HCT116 (cell line): ENCODE measurements around the gene GDF2. TPM values are rescaled to one million over a fixed set of nuclear protein-coding genes. Genes with fewer than 3 reads are reported as not detected.

Experiments
- ATAC-seq: fragments of 200-7000 bp; cut with Tn5 transposase; 2 replicates; pipeline ENCODE4 v1.9.1; 2020; ENCODE audit warnings: mild to moderate bottlenecking, moderate library complexity
- BruUV-seq: library from RNA; stranded (reverse); fragments of 400-500 nt; replicated peaks from 2 replicates; lab custom pipeline; 2021; lab: Mats Ljungman, UMichigan
- CTCF ChIA-PET: fragments of 300-600 bp; sonication (Branson Sonifier 250); formaldehyde crosslinking; loops from one replicate; lab custom pipeline; 2021; ENCODE audit warnings: antibody characterized with exemption; lab: Charles Lee
- POLR2A ChIA-PET: fragments of 300-600, 350-600 bp; sonication (Branson Sonifier 250); formaldehyde crosslinking; loops from one replicate; lab custom pipeline; 2021; ENCODE audit warnings: antibody characterized with exemption; lab: Charles Lee
- RAD21 ChIA-PET, 2 experiments: fragments of 300-600 bp; sonication (Branson Sonifier 250); formaldehyde crosslinking; loops; one replicate each; lab custom pipeline; 2023; ENCODE audit warnings: low total read pairs in 2 of 2; ENCODE audit not compliant: uncharacterized antibody in 2 of 2, unreplicated experiment in 2 of 2, low non-redundant PET in 1 of 2; lab: Charles Lee
- DNase-seq: peaks from one replicate; pipeline ENCODE4 v3.0.0-alpha.2; 2010; ENCODE audit warnings: low read depth, low spot score
- H2AFZ ChIP-seq: fragments of 200-600 bp; shearing (Covaris generic), sonication (generic); 2 replicates; pipeline ENCODE4 v1.6.1; 2017; ENCODE audit warnings: low read depth, mixed run types, mixed read lengths, antibody characterized with exemption, low read length; ENCODE audit not compliant: poor library complexity, severe bottlenecking
- H3K27ac ChIP-seq: 2 replicates; pipeline ENCODE4 v1.5.1; 2012; ENCODE audit warnings: low read depth, low read length
- H3K27me3 ChIP-seq: fragments of 200-600 bp; sonication (generic); 2 replicates; pipeline ENCODE4 v1.6.1; 2016; ENCODE audit warnings: mixed run types, low read length, mixed read lengths; ENCODE audit not compliant: insufficient read depth
- H3K36me3 ChIP-seq, 2 experiments: fragments of 200-500 bp in 1 of 2; fragments of 200-600 bp in 1 of 2; sonication (Bioruptor generic) in 1 of 2; sonication (generic) in 1 of 2; 2 replicates each; pipeline versions ENCODE4 v1.5.1 to v1.6.1; 2014 to 2016; ENCODE audit warnings: low read length in 2 of 2, inconsistent platforms in 1 of 2, mixed read lengths in 1 of 2, mixed run types in 1 of 2; ENCODE audit not compliant: insufficient read depth in 2 of 2, control insufficient read depth in 1 of 2
- H3K4me1 ChIP-seq, 2 experiments: fragments of 200-600 bp in 1 of 2; sonication (generic) in 1 of 2; 2 replicates each; pipeline versions ENCODE4 v1.5.1 to v1.6.1; 2012 to 2017; ENCODE audit warnings: low read length in 2 of 2, inconsistent platforms in 1 of 2, mild to moderate bottlenecking in 1 of 2, mixed read lengths in 1 of 2, mixed run types in 1 of 2, moderate library complexity in 1 of 2; ENCODE audit not compliant: insufficient read depth in 2 of 2, control insufficient read depth in 1 of 2
- H3K4me2 ChIP-seq: fragments of 200-600 bp; sonication (generic); 2 replicates; pipeline ENCODE4 v1.6.1; 2017; ENCODE audit warnings: mixed run types, low read length, mixed read lengths
- H3K4me3 ChIP-seq, 2 experiments: fragments of 200-600 bp in 1 of 2; sonication (generic) in 1 of 2; replicated peaks in 1 of 2; 2 replicates each; pipeline ENCODE4 v1.5.1; 2011 to 2016; ENCODE audit warnings: low read length in 2 of 2, control low read depth in 1 of 2, low read depth in 1 of 2, mild to moderate bottlenecking in 1 of 2, mixed read lengths in 1 of 2, mixed run types in 1 of 2
- H3K79me2 ChIP-seq: fragments of 200-600 bp; sonication (generic); 2 replicates; pipeline ENCODE4 v1.6.1; 2017; ENCODE audit warnings: mild to moderate bottlenecking, mixed run types, low read length, moderate library complexity, mixed read lengths; ENCODE audit not compliant: insufficient read depth
- H3K9ac ChIP-seq: fragments of 200-600 bp; sonication (generic); 2 replicates; pipeline ENCODE4 v1.6.1; 2016; ENCODE audit warnings: low read length, mixed read lengths
- H3K9me2 ChIP-seq: fragments of 200-600 bp; sonication (generic), shearing (Covaris generic); 2 replicates; pipeline ENCODE4 v1.6.1; 2017; ENCODE audit warnings: mixed run types, mild to moderate bottlenecking, moderate library complexity; ENCODE audit not compliant: insufficient read depth
- H3K9me3 ChIP-seq, 2 experiments: fragments of 200-500 bp in 1 of 2; fragments of 200-600 bp in 1 of 2; sonication (Bioruptor generic) in 1 of 2; sonication (generic) in 1 of 2; 2 replicates each; pipeline ENCODE4 v1.6.1; 2014 to 2017; ENCODE audit warnings: low read length in 2 of 2, mixed read lengths in 2 of 2, inconsistent platforms in 1 of 2, low read depth in 1 of 2, mild to moderate bottlenecking in 1 of 2, mixed run types in 1 of 2, moderate library complexity in 1 of 2; ENCODE audit not compliant: control insufficient read depth in 1 of 2, insufficient read depth in 1 of 2
- H4K20me1 ChIP-seq: fragments of 200-600 bp; sonication (generic), shearing (Covaris generic); 2 replicates; pipeline ENCODE4 v1.6.1; 2017; ENCODE audit warnings: mixed run types, mild to moderate bottlenecking, moderate library complexity; ENCODE audit not compliant: insufficient read depth
- CEBPB ChIP-seq: IDR thresholded peaks from 2 replicates; pipeline ENCODE4 v1.6.1; 2012; ENCODE audit warnings: low read depth
- EGR1 ChIP-seq: IDR thresholded peaks from 2 replicates; pipeline ENCODE4 v1.6.1; 2012; ENCODE audit warnings: low read depth
- ELF1 ChIP-seq: IDR thresholded peaks from 2 replicates; pipeline ENCODE4 v1.6.1; 2012; ENCODE audit warnings: low read depth, borderline replicate concordance
- EZH2phosphoT487 ChIP-seq: fragments of 200-600 bp; IDR thresholded peaks from 2 replicates; pipeline ENCODE4 v1.6.1; 2018; ENCODE audit warnings: antibody characterized with exemption, borderline replicate concordance
- JUND ChIP-seq: IDR thresholded peaks from 2 replicates; pipeline ENCODE4 v1.6.1; 2012
- SIN3A ChIP-seq: IDR thresholded peaks from 2 replicates; pipeline ENCODE4 v1.6.1; 2012; ENCODE audit warnings: low read depth
- SP1 ChIP-seq: IDR thresholded peaks from 2 replicates; pipeline ENCODE4 v1.6.1; 2012; ENCODE audit warnings: low read depth
- SRF ChIP-seq: IDR thresholded peaks from 2 replicates; pipeline ENCODE4 v1.6.1; 2012; ENCODE audit warnings: low read depth
- TCF7L2 ChIP-seq: IDR thresholded peaks from 2 replicates; pipeline ENCODE4 v1.7.0; 2011; ENCODE audit warnings: borderline replicate concordance, inconsistent platforms; ENCODE audit not compliant: insufficient read depth, insufficient read length; ENCODE audit errors: extremely low read depth
- ZFX ChIP-seq: fragments of 450-650 bp; IDR thresholded peaks from 2 replicates; pipeline ENCODE4 v1.6.1; 2017
- ZNF274 ChIP-seq: fragments of 200-500 bp; sonication (Bioruptor generic); IDR thresholded peaks from 2 replicates; pipeline ENCODE4 v1.6.1; 2014; ENCODE audit warnings: mild to moderate bottlenecking, low read depth, low read length, inconsistent platforms
- intact Hi-C: fragments of 100-400 bp; cut with micrococcal nuclease; formaldehyde crosslinking; loops from 2 replicates; pipeline ENCODE4 v1.10.0; 2022
- total RNA-seq: library from RNA; stranded (reverse); gene quantifications from one replicate; pipeline ENCODE4 v1.2.1, GENCODE V29; 2021; ENCODE audit not compliant: unreplicated experiment
- TF ChIP-seq, protein P1 (sequence below): IDR thresholded peaks from 2 replicates; pipeline ENCODE4 v1.6.1; 2011; ENCODE audit warnings: mild to moderate bottlenecking, low read length, moderate library complexity; ENCODE audit not compliant: insufficient replicate concordance; ENCODE audit errors: extremely low read depth
- TF ChIP-seq, protein P2 (sequence below): IDR thresholded peaks from 2 replicates; pipeline ENCODE4 v1.6.1; 2012
- TF ChIP-seq, protein P3 (sequence below): IDR thresholded peaks from 2 replicates; pipeline ENCODE4 v1.6.1; 2012

GDF2 gene
- total RNA-seq, 1 experiment from 2014 or later: not detected

DNA sequence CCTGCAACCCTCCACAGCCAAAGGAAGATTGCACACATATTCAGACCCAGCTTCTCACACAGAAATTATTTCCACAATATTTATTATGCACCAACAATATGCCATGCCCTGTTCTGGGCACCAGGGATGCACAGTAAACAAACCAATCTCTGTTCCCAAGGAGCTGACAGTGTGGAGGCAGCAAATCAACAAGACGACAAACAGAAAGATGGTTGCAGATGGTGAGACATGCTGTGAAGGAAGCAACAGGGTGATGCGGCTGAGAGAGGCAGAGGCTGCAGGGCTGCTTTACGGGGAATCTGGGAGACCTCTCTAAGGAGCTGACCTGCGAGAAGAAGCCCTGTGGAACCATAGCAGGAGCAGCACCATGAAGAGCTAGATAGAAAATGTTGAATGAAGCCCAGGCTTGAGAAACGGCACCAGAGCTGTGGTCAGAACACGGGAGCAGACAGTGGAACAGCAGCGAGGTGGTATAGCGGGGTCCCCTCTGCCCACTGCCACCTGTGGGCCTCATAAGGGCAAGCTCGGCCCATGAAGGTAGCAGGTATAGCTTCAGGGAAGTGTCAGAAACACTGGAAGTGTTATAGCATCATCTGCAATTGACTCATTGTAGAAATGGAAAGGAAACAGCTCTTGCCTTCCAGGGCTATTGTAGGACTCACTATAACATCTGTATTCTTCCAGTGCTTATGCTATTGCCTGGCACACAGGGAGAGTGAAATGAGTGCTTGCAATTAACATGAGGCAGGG is 43.4 kb downstream of the GDF2 start:
- BruUV-seq: no TSS peak
- RAD21 ChIA-PET: no interaction called here
- H3K9me2 ChIP-seq: no peaks in the 10 kb centered on the region
- no peaks in the 10 kb centered on the region for H3K36me3 ChIP-seq
- H3K4me3 ChIP-seq: no peak overlapping the region
- no peaks in the 10 kb centered on the region for H3K27me3 ChIP-seq
- no peaks in the 10 kb centered on the region for H4K20me1 ChIP-seq
- intact Hi-C loops: no loop called here
- H2AFZ ChIP-seq: no peak overlapping the region
- H3K79me2 ChIP-seq: no peaks in the 10 kb centered on the region
- ATAC-seq (no peak), DNase-seq (no peak)
- H3K4me2 ChIP-seq: no peak overlapping the region
- CTCF ChIA-PET: interaction anchor here (1.3 kb wide), 1 partner anchor 39 kb away, joined by 3 read pairs; no protein-coding TSS in a partner anchor
- POLR2A ChIA-PET: no interaction called here
- peaks cover 0 to 18% of the 10 kb centered on the region in 2 experiments; a peak in 1 of 4 replicates for H3K4me1 ChIP-seq
- H3K9ac ChIP-seq: no peak overlapping the region
- TF ChIP-seq EZH2phosphoT487 (no peak), SP1 (no peak), ZFX (no peak), SRF (no peak), CEBPB (no peak), SIN3A (no peak), ZNF274 (no peak), ELF1 (no peak), TCF7L2 (no peak), JUND (no peak), EGR1 (no peak)
- TF ChIP-seq, protein P1, sequence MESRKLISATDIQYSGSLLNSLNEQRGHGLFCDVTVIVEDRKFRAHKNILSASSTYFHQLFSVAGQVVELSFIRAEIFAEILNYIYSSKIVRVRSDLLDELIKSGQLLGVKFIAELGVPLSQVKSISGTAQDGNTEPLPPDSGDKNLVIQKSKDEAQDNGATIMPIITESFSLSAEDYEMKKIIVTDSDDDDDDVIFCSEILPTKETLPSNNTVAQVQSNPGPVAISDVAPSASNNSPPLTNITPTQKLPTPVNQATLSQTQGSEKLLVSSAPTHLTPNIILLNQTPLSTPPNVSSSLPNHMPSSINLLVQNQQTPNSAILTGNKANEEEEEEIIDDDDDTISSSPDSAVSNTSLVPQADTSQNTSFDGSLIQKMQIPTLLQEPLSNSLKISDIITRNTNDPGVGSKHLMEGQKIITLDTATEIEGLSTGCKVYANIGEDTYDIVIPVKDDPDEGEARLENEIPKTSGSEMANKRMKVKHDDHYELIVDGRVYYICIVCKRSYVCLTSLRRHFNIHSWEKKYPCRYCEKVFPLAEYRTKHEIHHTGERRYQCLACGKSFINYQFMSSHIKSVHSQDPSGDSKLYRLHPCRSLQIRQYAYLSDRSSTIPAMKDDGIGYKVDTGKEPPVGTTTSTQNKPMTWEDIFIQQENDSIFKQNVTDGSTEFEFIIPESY: no peak
- TF ChIP-seq, protein P2, sequence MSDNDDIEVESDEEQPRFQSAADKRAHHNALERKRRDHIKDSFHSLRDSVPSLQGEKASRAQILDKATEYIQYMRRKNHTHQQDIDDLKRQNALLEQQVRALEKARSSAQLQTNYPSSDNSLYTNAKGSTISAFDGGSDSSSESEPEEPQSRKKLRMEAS: no peak
- TF ChIP-seq, protein P3, sequence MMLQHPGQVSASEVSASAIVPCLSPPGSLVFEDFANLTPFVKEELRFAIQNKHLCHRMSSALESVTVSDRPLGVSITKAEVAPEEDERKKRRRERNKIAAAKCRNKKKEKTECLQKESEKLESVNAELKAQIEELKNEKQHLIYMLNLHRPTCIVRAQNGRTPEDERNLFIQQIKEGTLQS: no peak
- no peak overlapping the region for H3K27ac ChIP-seq
- no peaks in the 10 kb centered on the region for H3K9me3 ChIP-seq
